Fibroblast of pulmonary artery (primary cell): ENCODE data around the gene FAM20A.

Source experiments
- DNase-seq: peaks from one replicate; pipeline ENCODE4 v3.0.0-alpha.2; 2010; ENCODE audit warnings: low read depth
- H3K4me3 ChIP-seq: replicated peaks from 2 replicates; pipeline ENCODE4 v1.5.1; 2011; ENCODE audit warnings: low read depth, mild to moderate bottlenecking, control low read depth, low read length, moderate library complexity
- TF ChIP-seq, protein P1 (sequence below): IDR thresholded peaks from 2 replicates; pipeline ENCODE4 v1.5.1; 2011; ENCODE audit warnings: mild to moderate bottlenecking, control low read depth, low read length, inconsistent platforms; ENCODE audit errors: missing control alignments

Gene FAM20A

GRCh38 chr17:68634345-68634876, 33.2 kb upstream of the FAM20A start:
- TF ChIP-seq, protein P1, sequence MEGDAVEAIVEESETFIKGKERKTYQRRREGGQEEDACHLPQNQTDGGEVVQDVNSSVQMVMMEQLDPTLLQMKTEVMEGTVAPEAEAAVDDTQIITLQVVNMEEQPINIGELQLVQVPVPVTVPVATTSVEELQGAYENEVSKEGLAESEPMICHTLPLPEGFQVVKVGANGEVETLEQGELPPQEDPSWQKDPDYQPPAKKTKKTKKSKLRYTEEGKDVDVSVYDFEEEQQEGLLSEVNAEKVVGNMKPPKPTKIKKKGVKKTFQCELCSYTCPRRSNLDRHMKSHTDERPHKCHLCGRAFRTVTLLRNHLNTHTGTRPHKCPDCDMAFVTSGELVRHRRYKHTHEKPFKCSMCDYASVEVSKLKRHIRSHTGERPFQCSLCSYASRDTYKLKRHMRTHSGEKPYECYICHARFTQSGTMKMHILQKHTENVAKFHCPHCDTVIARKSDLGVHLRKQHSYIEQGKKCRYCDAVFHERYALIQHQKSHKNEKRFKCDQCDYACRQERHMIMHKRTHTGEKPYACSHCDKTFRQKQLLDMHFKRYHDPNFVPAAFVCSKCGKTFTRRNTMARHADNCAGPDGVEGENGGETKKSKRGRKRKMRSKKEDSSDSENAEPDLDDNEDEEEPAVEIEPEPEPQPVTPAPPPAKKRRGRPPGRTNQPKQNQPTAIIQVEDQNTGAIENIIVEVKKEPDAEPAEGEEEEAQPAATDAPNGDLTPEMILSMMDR: no peak

DNA sequence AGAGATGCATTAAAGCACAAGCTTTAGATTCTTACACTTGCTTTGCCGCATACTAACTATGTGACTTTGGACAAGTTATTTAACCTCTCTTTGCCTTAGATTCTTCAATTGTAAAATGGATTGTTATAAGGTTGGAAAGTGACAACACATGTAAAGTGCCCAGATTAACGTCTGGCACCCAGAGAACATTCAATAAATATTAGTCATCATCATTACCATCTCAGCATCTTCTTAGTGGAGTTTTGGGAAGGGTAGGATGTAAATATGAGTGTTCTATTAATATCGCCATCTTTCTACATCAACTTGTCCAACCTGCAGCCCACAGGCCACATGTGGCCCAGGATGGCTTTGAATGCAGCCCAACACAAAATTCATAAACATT, 27.4 kb upstream of the FAM20A start:
- TF ChIP-seq, protein P1: no peak
- DNase-seq: no peak
- no peak overlapping the region for H3K4me3 ChIP-seq

More at GRCh38 chr17:68634345-68634876, 33.2 kb upstream of the FAM20A start:
- H3K4me3 ChIP-seq: no peak overlapping the region
- DNase-seq: no peak

DNA sequence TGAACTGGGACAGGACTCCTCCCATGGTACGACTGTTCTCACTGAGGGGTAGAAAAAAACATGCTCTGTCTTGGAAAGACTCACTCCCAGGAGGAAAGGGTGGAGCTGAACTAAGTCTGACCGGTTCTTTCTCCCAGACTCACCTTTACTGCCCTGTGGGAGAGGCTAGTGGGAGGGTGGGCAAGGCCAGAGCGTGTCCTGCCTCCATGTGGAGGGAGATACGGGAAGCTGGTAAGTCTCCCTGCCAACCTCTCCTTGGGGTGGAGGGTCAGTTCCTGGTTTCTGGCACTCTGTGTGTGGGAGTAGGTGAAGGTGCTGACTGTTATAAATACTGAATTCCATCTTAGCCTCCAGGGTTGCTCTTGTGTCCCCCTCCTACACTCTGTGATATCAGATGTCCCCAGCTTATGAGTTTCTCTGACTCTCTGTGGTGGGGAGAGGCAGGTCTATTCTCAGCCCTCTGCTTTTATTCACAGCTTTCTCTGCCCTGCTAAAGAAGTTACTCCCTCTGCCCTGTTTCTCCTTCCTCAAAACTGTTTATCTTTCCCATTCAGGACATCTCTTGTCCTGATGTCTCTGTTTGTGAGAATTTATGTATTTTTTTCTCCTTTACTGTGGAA, 26.9 kb upstream of the FAM20A start:
- TF ChIP-seq, protein P1: no peak
- no peak for DNase-seq
- H3K4me3 ChIP-seq: no peak overlapping the region

DNA sequence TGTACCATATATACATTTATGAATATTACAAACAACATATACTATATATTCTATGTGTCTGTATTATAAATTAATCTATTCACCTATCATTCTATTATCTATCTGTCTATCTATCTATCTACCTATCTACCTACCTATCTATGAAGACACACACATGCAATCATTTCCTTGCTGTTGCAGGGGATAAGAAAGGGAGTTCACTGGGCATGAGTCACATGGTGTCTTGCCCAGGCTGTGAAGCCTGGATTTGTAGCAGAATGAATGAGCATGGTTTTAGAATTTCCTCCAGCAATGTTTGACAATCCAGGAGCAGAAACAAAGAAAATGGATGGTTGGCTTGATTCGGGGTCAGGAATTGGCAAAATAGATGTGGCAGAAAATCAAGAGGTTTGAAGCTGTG, 23.2 kb upstream of the FAM20A start:
- DNase-seq: no peak
- TF ChIP-seq, protein P1: no peak
- no peak overlapping the region for H3K4me3 ChIP-seq

DNA sequence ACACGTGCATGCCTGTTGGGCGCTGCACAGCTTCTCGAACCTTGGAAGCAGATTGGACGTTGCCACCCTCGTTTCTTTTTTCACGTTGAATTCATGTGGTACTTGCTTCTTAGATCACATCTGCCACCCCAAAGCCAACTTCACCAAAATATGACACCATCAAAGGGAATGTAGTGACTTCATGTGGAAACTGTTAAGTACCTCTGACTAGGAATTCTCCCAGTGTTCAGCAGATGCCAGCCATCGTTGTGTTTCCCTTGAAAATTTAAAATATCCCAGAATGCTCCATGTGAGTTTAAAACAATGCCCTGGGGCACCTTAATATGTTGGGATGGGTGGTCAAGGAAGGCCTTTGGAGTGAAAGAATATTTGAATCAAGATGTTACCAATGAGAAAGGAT, 22.6 kb upstream of the FAM20A start:
- DNase-seq: no peak
- TF ChIP-seq, protein P1: no peak
- no peak overlapping the region for H3K4me3 ChIP-seq

GRCh38 chr17:68622423-68622822, 21.3 kb upstream of the FAM20A start:
- TF ChIP-seq, protein P1: no peak
- H3K4me3 ChIP-seq: no peak overlapping the region
- no peak for DNase-seq

GRCh38 chr17:68621065-68621464, 19.9 kb upstream of the FAM20A start:
- TF ChIP-seq, protein P1: no peak
- no peak overlapping the region for H3K4me3 ChIP-seq
- no peak for DNase-seq
